GM18870 (cell line): ENCODE data around the gene WDR41.

Source experiments
- ATAC-seq: cut with Tn5 transposase; IDR thresholded peaks from one replicate; pipeline ENCODE4 v1.9.1; 2021; ENCODE audit warnings: moderate library complexity; ENCODE audit not compliant: unreplicated experiment

Gene WDR41

GRCh38 chr5:77448831-77449230 is 43.3 kb downstream of the WDR41 start:
- ATAC-seq: no peak

- no peak for ATAC-seq
These were observed 47.8 kb downstream of the WDR41 start for GRCh38 chr5:77444356-77444755.

GRCh38 chr5:77443670-77444069 is 48.4 kb downstream of the WDR41 start:
- ATAC-seq: no peak

- ATAC-seq: no peak
These were observed 54.0 kb downstream of the WDR41 start for GRCh38 chr5:77438071-77438470.

GRCh38 chr5:77437194-77437593 is 54.9 kb downstream of the WDR41 start:
- ATAC-seq: no peak

- no peak for ATAC-seq
These were observed 60.4 kb downstream of the WDR41 start for GRCh38 chr5:77431719-77432118.

- ATAC-seq: no peak
These were observed 60.8 kb downstream of the WDR41 start for GRCh38 chr5:77431286-77431685.

- no peak for ATAC-seq
These were observed 61.4 kb downstream of the WDR41 start for GRCh38 chr5:77430726-77431125.

GRCh38 chr5:77428526-77428925 is 63.6 kb downstream of the WDR41 start:
- no peak for ATAC-seq

- ATAC-seq: no peak
These were observed 64.1 kb downstream of the WDR41 start for GRCh38 chr5:77427998-77428397.

- no peak for ATAC-seq
These were observed 65.4 kb downstream of the WDR41 start for GRCh38 chr5:77426670-77427069.

- no peak for ATAC-seq
These were observed 66.0 kb downstream of the WDR41 start for GRCh38 chr5:77425998-77426659.

GRCh38 chr5:77425420-77425819 is 66.7 kb downstream of the WDR41 start:
- no peak for ATAC-seq

- no peak for ATAC-seq
These were observed 67.2 kb downstream of the WDR41 start for GRCh38 chr5:77424921-77425320.

- no peak for ATAC-seq
These were observed 68.9 kb downstream of the WDR41 start for GRCh38 chr5:77423022-77423750.

GRCh38 chr5:77420940-77421339 is 71.2 kb downstream of the WDR41 start:
- no peak for ATAC-seq

GRCh38 chr5:77419644-77420582 is 72.2 kb downstream of the WDR41 start:
- ATAC-seq: no peak

GRCh38 chr5:77418601-77419581 is 73.2 kb downstream of the WDR41 start:
- no peak for ATAC-seq

GRCh38 chr5:77418162-77418561 is 74.0 kb downstream of the WDR41 start:
- no peak for ATAC-seq

- ATAC-seq: no peak
These were observed 79.1 kb downstream of the WDR41 start for GRCh38 chr5:77413049-77413448.
